OCI-LY7 (cell line): ENCODE measurements around the gene ABHD12. TPM values are rescaled to one million over a fixed set of nuclear protein-coding genes. Genes with fewer than 3 reads are reported as not detected.

Source experiments
- BruUV-seq: library from RNA; stranded (reverse); fragments of 400-500 nt; replicated peaks from 2 replicates; lab custom pipeline; 2021; lab: Mats Ljungman, UMichigan
- CTCF ChIA-PET: fragments of 300-600 bp; sonication (Branson Sonifier 250); formaldehyde crosslinking; loops from one replicate; lab custom pipeline; 2022; ENCODE audit warnings: antibody characterized with exemption; ENCODE audit not compliant: unreplicated experiment; lab: Charles Lee
- POLR2A ChIA-PET: fragments of 300-600 bp; sonication (Branson Sonifier 250); formaldehyde crosslinking; loops from one replicate; lab custom pipeline; 2022; ENCODE audit warnings: antibody characterized with exemption; lab: Charles Lee
- DNase-seq: peaks from one replicate; pipeline ENCODE4 v3.0.0-alpha.2; 2015; ENCODE audit warnings: low spot score
- H2AFZ ChIP-seq: fragments of 200-600 bp; sonication (generic), shearing (Covaris generic); 2 replicates; pipeline ENCODE4 v1.6.1; 2014; ENCODE audit warnings: mild to moderate bottlenecking, antibody characterized with exemption, low read length, moderate library complexity
- H3K27ac ChIP-seq: fragments of 200-600 bp; sonication (generic); 2 replicates; pipeline ENCODE4 v1.5.1; 2014; ENCODE audit warnings: mixed run types, low read depth, mild to moderate bottlenecking, moderate library complexity, low read length, inconsistent platforms; ENCODE audit not compliant: poor library complexity, severe bottlenecking
- H3K36me3 ChIP-seq: fragments of 200-600 bp; sonication (generic); 2 replicates; pipeline ENCODE4 v1.6.1; 2014; ENCODE audit warnings: mild to moderate bottlenecking, antibody characterized with exemption, low read length, moderate library complexity, mixed read lengths; ENCODE audit not compliant: insufficient read depth
- H3K4me1 ChIP-seq: fragments of 200-600 bp; sonication (generic); 2 replicates; pipeline ENCODE4 v1.5.1; 2014; ENCODE audit warnings: mild to moderate bottlenecking, low read length; ENCODE audit not compliant: insufficient read depth, poor library complexity, severe bottlenecking
- H3K4me2 ChIP-seq: fragments of 200-600 bp; sonication (generic); 2 replicates; pipeline ENCODE4 v1.6.1; 2014; ENCODE audit warnings: mild to moderate bottlenecking, low read length
- H3K4me3 ChIP-seq: fragments of 200-600 bp; sonication (generic); 2 replicates; pipeline ENCODE4 v1.5.1; 2014; ENCODE audit warnings: mild to moderate bottlenecking, low read depth, low read length; ENCODE audit not compliant: poor library complexity, severe bottlenecking
- H3K79me2 ChIP-seq: fragments of 200-600 bp; sonication (generic); 2 replicates; pipeline ENCODE4 v1.6.1; 2016; ENCODE audit warnings: low read depth, mild to moderate bottlenecking, low read length, moderate library complexity, mixed read lengths; ENCODE audit not compliant: insufficient read depth
- H3K9me2 ChIP-seq: fragments of 200-600 bp; sonication (generic); 2 replicates; pipeline ENCODE4 v1.6.1; 2016; ENCODE audit warnings: mild to moderate bottlenecking, low read length, mixed read lengths; ENCODE audit not compliant: insufficient read depth
- H3K9me3 ChIP-seq: fragments of 200-600 bp; sonication (generic); 2 replicates; pipeline ENCODE4 v1.6.1; 2014; ENCODE audit warnings: mild to moderate bottlenecking, mixed run types, low read length, mixed read lengths
- H4K20me1 ChIP-seq: fragments of 200-600 bp; sonication (generic); 2 replicates; pipeline ENCODE4 v1.6.1; 2014; ENCODE audit warnings: mild to moderate bottlenecking, antibody characterized with exemption, low read length, moderate library complexity, mixed read lengths; ENCODE audit not compliant: insufficient read depth
- EZH2phosphoT487 ChIP-seq: fragments of 200-600 bp; sonication (generic); IDR thresholded peaks from 2 replicates; pipeline ENCODE4 v1.6.1; 2018; ENCODE audit warnings: low read depth, borderline replicate concordance, mild to moderate bottlenecking, mixed run types, antibody characterized with exemption, low read length, moderate library complexity, mixed read lengths
- intact Hi-C: fragments of 100-400 bp; cut with micrococcal nuclease; formaldehyde crosslinking; loops from one replicate; pipeline ENCODE4 v1.10.0; 2022; ENCODE audit not compliant: unreplicated experiment
- total RNA-seq, 2 experiments: library from RNA; depleted of rRNA in 1 of 2; stranded (reverse); fragments of >200 nt in 1 of 2; shearing (Covaris generic) in 1 of 2; gene quantifications; 2 replicates each; pipeline ENCODE4 v1.2.3, GENCODE V29; 2014 to 2022
- TF ChIP-seq, protein P1 (sequence below): fragments of 200-600 bp; sonication (generic); conservative IDR thresholded peaks from 2 replicates; pipeline ENCODE4 v1.5.1; 2014; ENCODE audit warnings: mild to moderate bottlenecking, antibody characterized with exemption, low read length, moderate library complexity, mixed read lengths

The ABHD12 gene
- total RNA-seq, 2 experiments from 2014 or later = 10.6 to 12.9 TPM

DNA sequence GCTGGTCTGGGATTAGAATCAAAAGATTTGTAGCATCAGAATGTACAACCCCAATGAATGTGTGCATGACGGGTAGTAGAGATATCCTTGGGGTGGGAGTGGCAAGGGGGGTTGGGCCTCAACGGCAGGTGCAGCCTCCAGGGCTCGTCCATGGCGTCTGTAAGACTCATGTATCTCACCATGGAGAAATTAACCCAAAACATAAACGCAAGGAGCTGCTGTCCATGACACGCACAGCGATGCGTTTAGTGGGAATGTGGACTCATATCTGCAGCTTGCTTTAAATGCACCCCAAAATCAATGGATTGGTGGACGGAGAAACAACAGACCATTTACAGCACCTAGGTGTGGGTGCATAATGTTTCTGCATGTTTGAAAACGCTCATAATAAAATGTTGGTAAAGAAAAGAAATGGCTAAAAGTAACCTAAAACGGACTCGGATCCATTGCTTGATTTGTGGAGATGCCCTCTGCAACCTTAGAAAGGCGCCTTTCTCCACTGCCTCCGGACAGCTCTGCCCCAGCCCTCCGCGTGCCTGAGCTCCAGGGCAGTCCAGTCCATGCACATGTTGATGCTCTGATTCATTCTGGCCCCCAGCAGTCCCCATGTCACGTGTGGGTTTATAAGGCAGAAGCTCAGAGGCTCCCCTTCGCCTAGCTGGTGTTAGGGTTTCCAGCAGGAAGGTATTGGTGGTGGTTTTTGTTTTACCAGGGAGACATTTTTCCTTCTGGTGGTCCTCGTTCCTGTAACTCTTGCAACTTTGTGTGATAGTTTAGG lies 118.2 kb downstream of the ABHD12 start:
- H3K79me2 ChIP-seq = no peaks in the 10 kb centered on the region
- CTCF ChIA-PET = no interaction called here
- H2AFZ ChIP-seq = no peak overlapping the region
- no peaks in the 10 kb centered on the region for H3K4me1 ChIP-seq
- no TSS peak for BruUV-seq
- H3K4me3 ChIP-seq = no peak overlapping the region
- no peaks in the 10 kb centered on the region for H3K9me2 ChIP-seq
- H4K20me1 ChIP-seq = peaks cover 7% of the 10 kb centered on the region; the same call in 1 of the 2 replicates
- TF ChIP-seq, protein P1, sequence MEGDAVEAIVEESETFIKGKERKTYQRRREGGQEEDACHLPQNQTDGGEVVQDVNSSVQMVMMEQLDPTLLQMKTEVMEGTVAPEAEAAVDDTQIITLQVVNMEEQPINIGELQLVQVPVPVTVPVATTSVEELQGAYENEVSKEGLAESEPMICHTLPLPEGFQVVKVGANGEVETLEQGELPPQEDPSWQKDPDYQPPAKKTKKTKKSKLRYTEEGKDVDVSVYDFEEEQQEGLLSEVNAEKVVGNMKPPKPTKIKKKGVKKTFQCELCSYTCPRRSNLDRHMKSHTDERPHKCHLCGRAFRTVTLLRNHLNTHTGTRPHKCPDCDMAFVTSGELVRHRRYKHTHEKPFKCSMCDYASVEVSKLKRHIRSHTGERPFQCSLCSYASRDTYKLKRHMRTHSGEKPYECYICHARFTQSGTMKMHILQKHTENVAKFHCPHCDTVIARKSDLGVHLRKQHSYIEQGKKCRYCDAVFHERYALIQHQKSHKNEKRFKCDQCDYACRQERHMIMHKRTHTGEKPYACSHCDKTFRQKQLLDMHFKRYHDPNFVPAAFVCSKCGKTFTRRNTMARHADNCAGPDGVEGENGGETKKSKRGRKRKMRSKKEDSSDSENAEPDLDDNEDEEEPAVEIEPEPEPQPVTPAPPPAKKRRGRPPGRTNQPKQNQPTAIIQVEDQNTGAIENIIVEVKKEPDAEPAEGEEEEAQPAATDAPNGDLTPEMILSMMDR = no peak
- no peak for TF ChIP-seq EZH2phosphoT487
- DNase-seq = no peak
- 0 out of 2 replicates have a peak, but pooled peaks cover 3% of the 10 kb centered on the region for H3K36me3 ChIP-seq
- intact Hi-C loops = no loop called here
- POLR2A ChIA-PET = no interaction called here
- H3K4me2 ChIP-seq = no peak overlapping the region
- no peak overlapping the region for H3K27ac ChIP-seq
- H3K9me3 ChIP-seq = no peaks in the 10 kb centered on the region

DNA sequence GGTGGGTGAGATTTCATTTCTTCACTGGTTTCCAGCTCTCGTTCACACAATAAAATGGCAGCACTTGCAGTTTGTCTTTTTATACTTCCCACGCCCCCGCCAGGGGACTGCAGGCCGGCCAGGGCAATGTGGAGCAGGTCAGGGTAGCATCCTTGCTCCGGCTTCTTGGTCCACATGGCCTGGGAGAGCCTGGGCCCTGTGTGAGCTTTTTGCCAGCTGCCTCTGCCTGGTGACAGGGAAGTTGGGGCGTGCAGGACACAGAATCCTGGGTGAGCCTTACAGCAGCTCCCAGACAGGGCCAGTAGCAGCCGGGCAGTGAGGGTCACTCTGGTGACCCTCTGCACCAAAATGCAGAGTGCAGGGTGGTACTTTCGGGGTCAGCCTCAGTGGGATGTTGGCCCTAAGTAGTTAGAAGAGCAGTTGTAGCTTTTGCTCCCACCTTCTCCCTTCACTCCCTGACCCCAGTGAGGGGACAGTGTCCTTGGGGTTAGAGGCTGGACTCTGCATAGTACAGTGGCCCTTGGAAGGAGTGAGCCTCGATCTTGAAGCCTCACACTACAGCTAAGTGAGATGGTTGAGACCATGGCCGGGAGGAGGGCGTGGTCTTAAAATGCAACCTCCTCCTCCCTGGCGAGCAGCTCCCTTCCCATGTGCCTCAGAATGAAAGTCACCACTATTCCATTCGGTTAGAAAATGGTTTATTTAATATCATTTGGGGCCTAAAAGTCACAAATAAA lies 119.0 kb downstream of the ABHD12 start:
- Histone ChIP-seq H3K36me3 (0 out of 2 replicates have a peak, but pooled peaks cover 3% of the 10 kb centered on the region), H3K4me1 (no peaks in the 10 kb centered on the region), H2AFZ (no peak overlapping the region), H3K79me2 (no peaks in the 10 kb centered on the region), H4K20me1 (peaks cover 7% of the 10 kb centered on the region; the same call in 1 of the 2 replicates), H3K9me3 (no peaks in the 10 kb centered on the region), H3K4me3 (no peak overlapping the region), H3K9me2 (no peaks in the 10 kb centered on the region), H3K4me2 (no peak overlapping the region), H3K27ac (no peak overlapping the region)
- no peak for DNase-seq
- ChIA-PET CTCF (no interaction called here), POLR2A (interaction anchor here (1.5 kb wide), 1 partner anchor 18 kb away, joined by 4 read pairs; no protein-coding TSS in a partner anchor)
- no peak for TF ChIP-seq EZH2phosphoT487
- TF ChIP-seq, protein P1 = no peak
- intact Hi-C loops = no loop called here
- no TSS peak for BruUV-seq
